BE2C (cell line): ENCODE measurements around the gene CTSD.

ENCODE experiments used
- DNase-seq: peaks from one replicate; pipeline ENCODE4 v3.0.0-alpha.2; 2020
- H3K27me3 ChIP-seq: fragments of 250-450 bp; sonication (Bioruptor Pico); 2 replicates; pipeline ENCODE4 v1.5.1; 2020; ENCODE audit warnings: mild to moderate bottlenecking
- H3K36me3 ChIP-seq: fragments of 250-450 bp; sonication (Bioruptor Pico); 2 replicates; pipeline ENCODE4 v1.5.1; 2020; ENCODE audit warnings: mild to moderate bottlenecking
- H3K4me1 ChIP-seq: fragments of 250-450 bp; sonication (Bioruptor Pico); 2 replicates; pipeline ENCODE4 v1.5.1; 2020
- H3K4me3 ChIP-seq: 2 replicates; pipeline ENCODE4 v1.5.1; 2011; ENCODE audit warnings: low read depth, low read length
- H3K9me3 ChIP-seq: fragments of 250-450 bp; sonication (Bioruptor Pico); 2 replicates; pipeline ENCODE4 v1.5.1; 2020
- TF ChIP-seq, protein P1 (sequence below): IDR thresholded peaks from 2 replicates; pipeline ENCODE4 v1.5.1; 2012; ENCODE audit warnings: mild to moderate bottlenecking, low read depth, low read length

CTSD gene

DNA sequence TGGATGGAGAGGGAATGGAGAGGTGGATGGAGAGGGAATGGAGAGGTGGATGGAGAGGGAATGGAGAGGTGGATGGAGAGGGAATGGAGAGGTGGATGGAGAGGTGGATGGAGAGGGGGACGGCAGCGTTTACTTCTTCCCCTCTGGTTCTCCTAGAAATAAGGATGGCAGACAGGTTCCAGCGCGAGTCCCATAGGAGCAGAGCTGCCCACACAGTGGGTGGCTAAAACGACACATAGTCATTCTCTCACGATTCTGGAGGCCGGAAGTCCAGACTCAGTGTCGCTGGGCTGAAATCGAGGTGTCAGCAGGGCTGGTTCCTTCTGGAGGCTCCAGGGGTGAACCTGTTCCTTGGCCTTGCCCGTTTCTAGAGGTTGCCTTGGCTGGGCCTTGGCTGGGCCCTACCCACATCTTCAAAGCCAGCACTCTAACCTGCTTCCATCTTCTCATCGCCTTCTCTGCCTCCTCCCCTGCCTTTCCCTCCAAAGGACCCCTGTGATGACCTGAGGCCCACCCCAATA is 12.7 kb upstream of the CTSD start:
- no peak for DNase-seq
- TF ChIP-seq, protein P1, sequence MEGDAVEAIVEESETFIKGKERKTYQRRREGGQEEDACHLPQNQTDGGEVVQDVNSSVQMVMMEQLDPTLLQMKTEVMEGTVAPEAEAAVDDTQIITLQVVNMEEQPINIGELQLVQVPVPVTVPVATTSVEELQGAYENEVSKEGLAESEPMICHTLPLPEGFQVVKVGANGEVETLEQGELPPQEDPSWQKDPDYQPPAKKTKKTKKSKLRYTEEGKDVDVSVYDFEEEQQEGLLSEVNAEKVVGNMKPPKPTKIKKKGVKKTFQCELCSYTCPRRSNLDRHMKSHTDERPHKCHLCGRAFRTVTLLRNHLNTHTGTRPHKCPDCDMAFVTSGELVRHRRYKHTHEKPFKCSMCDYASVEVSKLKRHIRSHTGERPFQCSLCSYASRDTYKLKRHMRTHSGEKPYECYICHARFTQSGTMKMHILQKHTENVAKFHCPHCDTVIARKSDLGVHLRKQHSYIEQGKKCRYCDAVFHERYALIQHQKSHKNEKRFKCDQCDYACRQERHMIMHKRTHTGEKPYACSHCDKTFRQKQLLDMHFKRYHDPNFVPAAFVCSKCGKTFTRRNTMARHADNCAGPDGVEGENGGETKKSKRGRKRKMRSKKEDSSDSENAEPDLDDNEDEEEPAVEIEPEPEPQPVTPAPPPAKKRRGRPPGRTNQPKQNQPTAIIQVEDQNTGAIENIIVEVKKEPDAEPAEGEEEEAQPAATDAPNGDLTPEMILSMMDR, result no peak
- H3K36me3 ChIP-seq, result no peaks in the 10 kb centered on the region
- no peaks in the 10 kb centered on the region for H3K9me3 ChIP-seq
- no peaks in the 10 kb centered on the region for H3K4me1 ChIP-seq
- H3K4me3 ChIP-seq, result no peak overlapping the region
- H3K27me3 ChIP-seq, result no peaks in the 10 kb centered on the region

DNA sequence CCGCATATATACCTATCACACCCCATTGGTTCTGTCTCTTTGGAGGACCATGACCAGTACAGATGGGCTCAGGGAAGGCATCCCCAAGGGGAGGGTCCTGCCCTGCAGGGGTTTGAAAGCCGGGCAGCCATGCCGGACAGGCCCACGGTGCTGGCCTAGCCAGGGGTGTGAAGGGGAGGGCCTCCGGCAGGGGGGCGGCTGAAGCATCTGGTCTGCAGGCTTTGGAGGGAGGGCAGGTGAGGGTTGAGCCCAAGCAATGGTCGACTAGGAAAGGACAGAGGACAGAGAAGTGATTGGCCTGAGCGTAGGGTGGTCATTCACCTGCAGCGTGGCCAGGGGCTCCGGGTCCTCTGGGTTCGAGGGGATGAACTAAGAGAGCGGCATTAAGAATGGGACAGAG is 11.2 kb upstream of the CTSD start:
- H3K9me3 ChIP-seq, result no peaks in the 10 kb centered on the region
- TF ChIP-seq, protein P1, result no peak
- no peaks in the 10 kb centered on the region for H3K27me3 ChIP-seq
- H3K4me1 ChIP-seq, result no peaks in the 10 kb centered on the region
- no peaks in the 10 kb centered on the region for H3K36me3 ChIP-seq
- DNase-seq, result no peak
- H3K4me3 ChIP-seq, result no peak overlapping the region

DNA sequence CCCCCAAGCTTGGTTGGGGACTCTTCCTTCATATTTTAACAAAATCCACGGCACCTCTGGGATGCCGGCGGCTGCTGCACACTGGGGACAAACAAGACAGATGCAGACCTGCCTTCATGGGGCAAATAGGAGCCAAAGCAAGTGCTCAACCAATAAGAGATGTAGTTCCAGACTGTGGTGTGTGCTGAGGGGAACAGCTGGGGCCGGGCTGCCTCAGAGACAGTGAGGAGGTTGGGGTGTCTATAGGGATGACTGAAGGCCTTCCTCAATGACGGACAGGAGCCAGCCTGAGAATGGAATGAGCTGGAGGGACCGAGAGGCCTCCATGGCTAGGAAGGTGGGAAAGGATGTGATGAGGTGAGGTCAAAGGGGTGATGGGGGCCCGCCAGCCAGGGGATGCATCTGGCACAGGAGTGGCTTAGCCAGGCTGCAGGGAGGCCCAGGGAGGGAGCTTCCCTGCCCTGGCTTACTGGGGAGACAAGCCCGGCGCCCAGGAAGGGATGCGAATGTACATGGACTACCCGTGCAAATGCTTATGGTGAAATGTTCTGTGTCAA is 10.3 kb upstream of the CTSD start:
- no peaks in the 10 kb centered on the region for H3K27me3 ChIP-seq
- no peaks in the 10 kb centered on the region for H3K9me3 ChIP-seq
- no peaks in the 10 kb centered on the region for H3K36me3 ChIP-seq
- H3K4me3 ChIP-seq, result no peak overlapping the region
- H3K4me1 ChIP-seq, result no peaks in the 10 kb centered on the region
- DNase-seq, result no peak
- TF ChIP-seq, protein P1, result no peak

DNA sequence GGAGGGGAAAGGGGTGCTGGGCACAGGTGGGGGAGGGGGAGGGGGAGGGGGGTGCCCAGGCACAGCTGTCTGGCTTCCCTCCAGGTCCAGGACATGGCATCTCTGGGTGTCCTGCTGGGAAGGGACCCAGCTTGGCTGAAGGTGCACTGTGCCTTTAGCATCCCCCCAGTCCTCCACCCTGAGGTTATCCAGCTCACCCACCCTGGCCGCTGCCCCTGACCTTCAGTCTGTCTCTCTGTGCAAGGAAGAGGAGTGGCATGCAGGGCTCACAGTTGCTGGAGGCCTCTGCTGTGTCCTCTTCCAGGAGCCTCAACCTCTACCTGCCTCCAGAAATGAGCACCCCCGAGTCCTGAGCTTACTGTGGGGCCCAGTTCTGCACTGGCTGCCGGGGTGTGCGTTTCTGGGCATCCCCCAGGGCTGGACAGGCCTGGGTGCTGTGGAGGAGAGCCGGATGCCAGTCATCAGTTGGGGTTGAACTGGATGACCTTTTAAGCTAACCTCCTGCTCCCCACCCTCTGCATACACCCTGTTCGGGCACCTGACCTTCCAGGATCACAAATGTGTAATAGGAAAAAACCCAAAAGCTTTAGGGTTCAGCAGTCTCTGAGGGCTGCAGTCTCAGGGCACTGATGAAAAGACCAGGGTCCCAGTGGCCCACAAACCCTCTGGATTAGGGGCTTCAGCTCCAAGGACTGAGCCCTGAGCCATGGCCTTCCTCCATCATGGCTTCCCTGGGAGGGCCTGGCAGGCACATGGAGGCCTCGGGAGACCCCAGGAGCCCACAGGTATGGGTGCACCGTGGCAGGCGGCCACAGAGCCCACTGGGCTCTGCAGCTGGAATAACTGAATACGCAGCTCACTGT is 9.6 kb upstream of the CTSD start:
- DNase-seq, result no peak
- Histone ChIP-seq H3K27me3 (no peaks in the 10 kb centered on the region), H3K4me3 (no peak overlapping the region), H3K9me3 (no peaks in the 10 kb centered on the region), H3K4me1 (no peaks in the 10 kb centered on the region), H3K36me3 (no peaks in the 10 kb centered on the region)
- TF ChIP-seq, protein P1, result no peak

DNA sequence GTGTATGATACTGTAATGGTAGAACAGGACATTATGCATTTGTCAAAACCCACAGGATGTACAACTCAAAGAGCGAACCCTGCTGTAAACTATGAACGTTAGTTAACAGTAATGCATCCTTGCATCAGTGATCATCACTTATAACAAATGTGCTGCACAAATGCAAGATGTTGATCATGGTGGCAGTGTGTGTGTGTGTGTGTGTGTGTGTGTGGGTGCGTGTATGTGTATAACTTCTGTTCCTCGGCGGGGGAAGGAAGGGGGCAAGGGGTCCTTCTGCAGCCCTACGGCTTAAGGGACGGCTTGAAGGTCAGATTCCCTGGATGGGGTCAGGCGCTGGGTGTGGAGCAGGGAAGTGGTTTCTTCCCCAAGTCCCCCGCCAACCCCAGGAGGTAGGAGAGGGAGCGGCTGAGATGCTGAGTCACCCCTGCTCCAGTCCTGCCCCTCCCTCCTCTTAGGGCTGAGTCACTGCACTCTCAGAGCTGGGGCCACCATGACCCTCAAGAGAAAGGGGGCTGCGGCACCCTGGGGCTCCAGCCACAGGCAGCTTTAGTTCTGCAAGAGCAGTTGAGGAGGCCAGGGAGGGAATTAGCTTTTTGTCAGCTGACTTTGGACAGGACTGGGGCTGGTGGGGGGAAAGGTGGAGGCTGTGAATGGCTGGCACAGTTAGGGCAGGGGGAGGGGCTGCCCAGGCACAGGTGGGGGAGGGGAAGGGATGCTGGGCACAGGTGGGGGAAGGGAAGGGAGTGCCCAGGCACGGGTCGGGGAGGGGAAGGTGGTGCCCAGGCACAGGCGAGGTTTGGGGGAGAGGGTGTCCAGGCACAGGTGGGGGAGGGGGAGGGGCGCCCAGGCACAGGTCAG is 8.8 kb upstream of the CTSD start:
- Histone ChIP-seq H3K4me1 (no peaks in the 10 kb centered on the region), H3K4me3 (no peak overlapping the region), H3K9me3 (no peaks in the 10 kb centered on the region), H3K36me3 (no peaks in the 10 kb centered on the region), H3K27me3 (no peaks in the 10 kb centered on the region)
- DNase-seq, result peak; percentile 32
- TF ChIP-seq, protein P1, result no peak
